Measurements from ENCODE around the gene HS3ST5. TPM values are rescaled to one million over a fixed set of nuclear protein-coding genes. Genes with fewer than 3 reads are reported as not detected.
"Not testable (repeated sequence)": the region's sequence is repeated elsewhere in the genome, so short reads cannot be mapped to it uniquely, and the experiment has no call there.

The HS3ST5 gene
- total and polyA plus RNA-seq, 7 donors = 0.28 to 1.1 (median 0.36) TPM; not detected in 2

- WGBS, 2 donors = 86 to 92% methylated on average over 3 of the region's 3 CpGs
- no peaks in the 10 kb centered on the region for H3K36me3 ChIP-seq
- intact Hi-C loops (cut with DNase I) = no loop called here
- no peaks in the 10 kb centered on the region for H3K9me3 ChIP-seq
- no peak overlapping the region for H3K4me3 ChIP-seq
- no peaks in the 10 kb centered on the region for H3K27me3 ChIP-seq
- no peak for DNase-seq
- TF ChIP-seq POLR2A (IDR thresholded peaks at IDR 0.05) (no peak), POLR2AphosphoS5 (IDR thresholded peaks at IDR 0.05) (no peak), CTCF (IDR thresholded peaks at IDR 0.05) (no peak), EP300 (IDR thresholded peaks at IDR 0.05) (no peak)
- no peak overlapping the region for H3K27ac ChIP-seq
- H3K4me1 ChIP-seq = no peaks in the 10 kb centered on the region
Observed at GRCh38 chr6:114055349-114055748, 287.5 kb downstream of the HS3ST5 start.

GRCh38 chr6:114053791-114054190, 289.0 kb downstream of the HS3ST5 start:
- Histone ChIP-seq H3K9me3 (no peaks in the 10 kb centered on the region), H3K4me1 (no peaks in the 10 kb centered on the region), H3K27ac (no peak overlapping the region), H3K36me3 (no peaks in the 10 kb centered on the region), H3K4me3 (no peak overlapping the region), H3K27me3 (no peaks in the 10 kb centered on the region)
- TF ChIP-seq POLR2AphosphoS5 (IDR thresholded peaks at IDR 0.05) (no peak), POLR2A (IDR thresholded peaks at IDR 0.05) (no peak), CTCF (IDR thresholded peaks at IDR 0.05) (no peak), EP300 (IDR thresholded peaks at IDR 0.05) (no peak)
- intact Hi-C loops (cut with DNase I) = no loop called here
- 36 to 60% methylated on average over 1 of the region's 1 CpG for WGBS, 2 donors
- no peak for DNase-seq

- Histone ChIP-seq H3K36me3 (no peaks in the 10 kb centered on the region), H3K27me3 (no peaks in the 10 kb centered on the region), H3K4me3 (no peak overlapping the region), H3K27ac (no peak overlapping the region), H3K4me1 (no peaks in the 10 kb centered on the region), H3K9me3 (no peaks in the 10 kb centered on the region)
- intact Hi-C loops (cut with DNase I) = no loop called here
- 93% methylated on average over 3 of the region's 3 CpGs for WGBS, 2 donors
- TF ChIP-seq POLR2AphosphoS5 (IDR thresholded peaks at IDR 0.05) (no peak), CTCF (IDR thresholded peaks at IDR 0.05) (no peak), POLR2A (IDR thresholded peaks at IDR 0.05) (no peak), EP300 (IDR thresholded peaks at IDR 0.05) (no peak)
- no peak for DNase-seq
Observed at GRCh38 chr6:114052141-114052540, 290.7 kb downstream of the HS3ST5 start.

- no peaks in the 10 kb centered on the region for H3K9me3 ChIP-seq
- H3K27ac ChIP-seq = no peak overlapping the region
- H3K4me3 ChIP-seq = no peak overlapping the region
- intact Hi-C loops (cut with DNase I) = no loop called here
- H3K4me1 ChIP-seq = no peaks in the 10 kb centered on the region
- TF ChIP-seq EP300 (IDR thresholded peaks at IDR 0.05) (no peak), CTCF (IDR thresholded peaks at IDR 0.05) (no peak), POLR2A (IDR thresholded peaks at IDR 0.05) (no peak), POLR2AphosphoS5 (IDR thresholded peaks at IDR 0.05) (no peak)
- no peaks in the 10 kb centered on the region for H3K27me3 ChIP-seq
- H3K36me3 ChIP-seq = no peaks in the 10 kb centered on the region
- 24 to 76% methylated on average over 1 of the region's 1 CpG for WGBS, 2 donors
- DNase-seq = no peak
Observed at GRCh38 chr6:114051031-114051430, 291.8 kb downstream of the HS3ST5 start.

- H3K4me3 ChIP-seq = no peak overlapping the region
- no peak overlapping the region for H3K27ac ChIP-seq
- intact Hi-C loops (cut with DNase I) = no loop called here
- no peaks in the 10 kb centered on the region for H3K27me3 ChIP-seq
- no peak for DNase-seq
- no peaks in the 10 kb centered on the region for H3K4me1 ChIP-seq
- 70 to 81% methylated on average over 2 of the region's 2 CpGs for WGBS, 2 donors
- TF ChIP-seq POLR2A (IDR thresholded peaks at IDR 0.05) = no peak
- no peak for TF ChIP-seq POLR2AphosphoS5 (IDR thresholded peaks at IDR 0.05)
- H3K36me3 ChIP-seq = no peaks in the 10 kb centered on the region
- H3K9me3 ChIP-seq = no peaks in the 10 kb centered on the region
Observed at GRCh38 chr6:114049367-114049966, 293.4 kb downstream of the HS3ST5 start.

- H3K36me3 ChIP-seq; H3K4me3 ChIP-seq; DNase-seq; H3K27me3 ChIP-seq; intact Hi-C loops (cut with DNase I); H3K9me3 ChIP-seq; H3K27ac ChIP-seq; H3K4me1 ChIP-seq: not testable (repeated sequence)
- WGBS, 2 donors = 95 to 96% methylated on average over 5 of the region's 5 CpGs
Observed at GRCh38 chr6:114044566-114044965, 298.3 kb downstream of the HS3ST5 start.

Measured in sigmoid colon (tissue), 7 donors.